NCI-H345 treated with DMSO at 0.1 percent for 48 hours (cell line): Measurements from ENCODE around the gene SCP2.

Source experiments
- DNase-seq: peaks from one replicate; lab custom pipeline; 2025; ENCODE audit not compliant: unreplicated experiment; lab: John Stamatoyannopoulos, UW

The SCP2 gene

DNA sequence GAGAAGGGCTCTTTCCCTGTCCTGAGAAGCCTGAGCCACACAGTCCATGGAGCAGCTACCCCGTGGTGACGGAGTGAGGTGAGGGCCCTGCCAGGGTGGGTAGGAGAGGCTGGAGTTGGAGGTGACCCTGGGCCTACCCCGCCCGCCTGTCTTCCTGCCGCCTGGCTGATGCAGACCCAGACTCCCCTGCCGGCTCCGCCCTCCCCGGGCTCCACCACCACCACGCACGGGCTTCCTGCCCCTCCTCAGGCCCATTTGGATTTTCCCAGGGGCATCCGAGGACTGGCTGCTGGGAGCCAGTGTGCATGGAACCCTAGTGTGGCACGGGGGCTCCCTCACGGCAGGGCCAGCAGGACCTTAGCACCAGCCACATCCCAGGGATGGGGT, 167.4 kb downstream of the SCP2 start:
- DNase-seq = no peak
